GM23248 (cell line): ENCODE results near the gene ARID1B. TPM values are rescaled to one million over a fixed set of nuclear protein-coding genes. Genes with fewer than 3 reads are reported as not detected.
A peak's percentile ranks its signal among the peaks of the same experiment; 100 is the strongest.

Experiments
- DNase-seq: peaks from one replicate; pipeline ENCODE4 v3.0.0-alpha.2; 2015
- H2AFZ ChIP-seq: fragments of 200-600 bp; sonication (generic); 2 replicates; pipeline ENCODE4 v1.6.1; 2016; ENCODE audit warnings: antibody characterized with exemption
- H3F3A ChIP-seq: fragments of 200-600 bp; sonication (generic); 2 replicates; pipeline ENCODE4 v1.6.1; 2016; ENCODE audit warnings: mild to moderate bottlenecking, antibody characterized with exemption, mixed run types; ENCODE audit not compliant: insufficient read depth
- H3K27ac ChIP-seq: fragments of 200-600 bp; sonication (generic); 2 replicates; pipeline ENCODE4 v1.5.1; 2016; ENCODE audit warnings: mild to moderate bottlenecking
- H3K27me3 ChIP-seq: fragments of 200-600 bp; sonication (generic); replicated peaks from 2 replicates; pipeline ENCODE4 v1.6.1; 2016; ENCODE audit warnings: mild to moderate bottlenecking; ENCODE audit not compliant: insufficient read depth
- H3K36me3 ChIP-seq: fragments of 200-600 bp; sonication (generic); 2 replicates; pipeline ENCODE4 v1.6.1; 2016; ENCODE audit warnings: low read depth, mild to moderate bottlenecking
- H3K4me1 ChIP-seq: fragments of 200-600 bp; sonication (generic); 2 replicates; pipeline ENCODE4 v1.6.1; 2016; ENCODE audit warnings: mild to moderate bottlenecking; ENCODE audit not compliant: insufficient read depth
- H3K4me2 ChIP-seq: fragments of 200-600 bp; sonication (generic); one replicate; pipeline ENCODE4 v1.6.1; 2016; ENCODE audit warnings: mild to moderate bottlenecking; ENCODE audit not compliant: unreplicated experiment
- H3K4me3 ChIP-seq: fragments of 200-600 bp; sonication (generic); 2 replicates; pipeline ENCODE4 v1.5.1; 2016; ENCODE audit warnings: mild to moderate bottlenecking
- H3K79me2 ChIP-seq: fragments of 200-600 bp; sonication (generic); 2 replicates; pipeline ENCODE4 v1.6.1; 2016; ENCODE audit warnings: mild to moderate bottlenecking; ENCODE audit not compliant: insufficient read depth
- H3K9ac ChIP-seq: fragments of 200-600 bp; sonication (generic); 2 replicates; pipeline ENCODE4 v1.6.1; 2016; ENCODE audit warnings: mild to moderate bottlenecking
- H3K9me2 ChIP-seq: fragments of 200-600 bp; sonication (generic); 2 replicates; pipeline ENCODE4 v1.6.1; 2016; ENCODE audit warnings: mixed run types, mild to moderate bottlenecking, moderate library complexity; ENCODE audit not compliant: insufficient read depth
- H3K9me3 ChIP-seq: fragments of 200-600 bp; sonication (generic); one replicate; pipeline ENCODE4 v1.6.1; 2017; ENCODE audit warnings: low read depth
- H4K20me1 ChIP-seq: fragments of 200-600 bp; sonication (generic); 2 replicates; pipeline ENCODE4 v1.6.0; 2016; ENCODE audit not compliant: insufficient read depth
- EZH2 ChIP-seq: fragments of 200-600 bp; sonication (generic); IDR thresholded peaks from 2 replicates; pipeline ENCODE4 v1.6.1; 2018; ENCODE audit warnings: antibody characterized with exemption, mild to moderate bottlenecking; ENCODE audit not compliant: insufficient read depth, poor library complexity, severe bottlenecking
- EZH2phosphoT487 ChIP-seq: fragments of 200-600 bp; sonication (generic); IDR thresholded peaks from 2 replicates; pipeline ENCODE4 v1.6.1; 2018; ENCODE audit warnings: antibody characterized with exemption, moderate library complexity, mild to moderate bottlenecking, low read depth; ENCODE audit not compliant: insufficient read depth
- WGBS, 2 experiments: methylation state at CpG; one replicate each; pipeline ENCODE4 v1.1.6; 2015 to 2017; ENCODE audit warnings: low lambda C conversion rate in 2 of 2, low coverage in 1 of 2; ENCODE audit errors: missing lambda C conversion rate in 2 of 2; 5-methylcytosine and 5-hydroxymethylcytosine counted together
- in situ Hi-C: fragments of 300-500 bp; cut with MboI; formaldehyde crosslinking; loops from 2 replicates; pipeline ENCODE4 v1.15.0; 2020
- polyA plus RNA-seq: library from polyadenylated mRNA; unstranded; fragments of >200 nt; fragmentation: Nextera tagmentation; extraction: Ambion mirVana; gene quantifications from 2 replicates; pipeline ENCODE4 v1.2.1, GENCODE V29; 2016
- total RNA-seq: library from RNA; depleted of rRNA; stranded (reverse); fragments of >200 nt; shearing (Covaris generic); gene quantifications from 2 replicates; pipeline ENCODE4 v1.2.3, GENCODE V29; 2014

The ARID1B gene
- total and polyA plus RNA-seq, 2 experiments from 2014 or later = 19.3 to 21.2 TPM

DNA sequence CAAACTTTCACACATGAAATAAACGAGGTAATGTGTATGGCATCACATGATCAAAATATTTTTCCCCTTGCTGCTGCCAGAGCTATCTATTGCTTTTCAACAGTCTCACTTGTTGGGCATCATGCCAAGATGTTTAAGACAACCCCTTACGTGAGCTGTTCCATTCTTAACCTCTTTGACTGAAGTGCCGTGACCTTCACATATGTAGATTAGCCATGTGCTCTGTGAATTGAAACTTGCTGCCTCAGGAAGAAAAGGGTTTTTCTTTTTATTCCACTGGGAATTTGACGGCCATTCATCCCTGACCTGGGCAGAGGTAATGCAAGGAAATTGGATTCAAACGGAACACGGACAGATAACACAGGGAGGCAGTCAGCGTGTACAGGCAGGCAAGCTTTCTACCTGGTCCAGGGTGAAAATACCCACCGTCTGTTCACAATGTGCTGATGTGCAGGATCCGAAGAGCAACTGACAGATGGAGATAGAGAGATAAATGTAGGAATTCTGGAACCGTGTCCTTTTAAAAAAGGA lies 14.2 kb downstream of the ARID1B start:
- peaks cover 9% of the 10 kb centered on the region for H3K4me1 ChIP-seq
- no peaks in the 10 kb centered on the region for H3K9me2 ChIP-seq
- no peak overlapping the region for H3K4me2 ChIP-seq
- no peaks in the 10 kb centered on the region for H3K36me3 ChIP-seq
- 68 to 74% methylated on average over 10 of the region's 10 CpGs for WGBS, 2 experiments
- peak; percentile 31 for DNase-seq
- in situ Hi-C loops = no loop called here
- H3K27me3 ChIP-seq = no peaks in the 10 kb centered on the region
- TF ChIP-seq EZH2phosphoT487 (no peak), EZH2 (no peak)
- no peak overlapping the region for H3K4me3 ChIP-seq
- H3K9me3 ChIP-seq = no peaks in the 10 kb centered on the region
- H3K9ac ChIP-seq = no peak overlapping the region
- H4K20me1 ChIP-seq = peaks cover 20% of the 10 kb centered on the region; the same call in 1 of the 2 replicates
- H2AFZ ChIP-seq = no peak overlapping the region
- H3F3A ChIP-seq = no peaks in the 10 kb centered on the region
- H3K27ac ChIP-seq = no peak overlapping the region
- H3K79me2 ChIP-seq = peaks cover 100% of the 10 kb centered on the region

DNA sequence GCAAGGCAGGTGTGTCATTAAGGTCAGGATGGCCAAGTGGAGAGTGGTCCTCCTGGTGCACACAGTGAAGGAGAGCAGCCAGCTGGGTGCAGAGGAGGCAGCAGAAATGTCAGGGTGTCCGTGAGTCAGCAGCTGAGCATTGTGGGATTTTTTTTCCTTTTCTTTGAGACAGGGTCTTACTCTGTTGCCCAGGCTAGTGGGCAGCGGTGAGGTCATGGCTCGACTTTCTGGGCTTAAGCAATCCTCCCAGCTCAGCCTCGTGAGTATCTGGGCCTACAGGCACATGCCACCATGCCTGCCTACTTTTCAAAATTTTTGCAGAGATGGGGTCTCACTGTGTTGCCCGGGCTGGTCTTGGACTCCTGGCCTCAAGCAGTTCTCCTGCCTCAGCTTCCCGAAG lies 16.0 kb downstream of the ARID1B start:
- WGBS, 2 experiments = 94 to 97% methylated on average over 6 of the region's 6 CpGs

DNA sequence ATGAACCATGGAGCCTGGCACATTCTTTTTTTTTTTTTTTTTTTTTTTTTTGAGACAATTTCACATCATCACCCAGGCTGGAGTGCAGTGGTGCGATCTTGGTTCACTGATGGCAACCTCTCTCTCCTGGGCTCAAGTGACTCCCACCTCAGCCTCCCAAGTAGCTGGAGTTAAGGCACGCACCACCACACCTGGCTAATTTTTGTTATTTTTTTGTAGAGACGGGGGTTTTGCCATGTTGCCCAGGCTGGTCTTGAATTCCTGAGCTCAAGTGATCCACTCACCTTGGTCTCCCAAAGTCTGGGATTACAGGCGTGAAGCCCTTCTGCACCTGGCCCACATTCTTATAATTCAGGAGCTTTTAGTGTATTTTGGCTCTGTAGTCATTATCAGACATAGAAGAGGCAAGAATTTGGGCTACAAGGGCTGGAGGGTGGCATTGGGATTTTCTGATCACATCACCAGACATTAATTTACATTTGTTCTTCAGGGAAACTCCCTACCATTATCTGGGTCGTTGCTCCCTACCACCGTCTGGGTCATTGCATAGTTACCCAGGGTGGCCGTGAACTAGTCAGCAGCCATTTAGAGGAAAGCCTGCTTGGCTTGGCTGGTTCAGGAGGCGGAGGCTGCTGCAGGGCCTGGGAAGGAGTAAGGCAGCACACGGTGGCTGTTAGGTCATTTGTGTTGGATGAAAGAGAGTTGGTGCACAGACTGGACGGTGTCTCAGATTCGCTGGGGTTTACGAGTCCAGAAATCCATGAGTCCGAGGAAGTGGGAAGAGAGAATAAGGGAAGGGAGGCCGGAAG lies 17.6 kb downstream of the ARID1B start:
- no peaks in the 10 kb centered on the region for H3K27me3 ChIP-seq
- peaks cover 10% of the 10 kb centered on the region for H3K4me1 ChIP-seq
- no peak overlapping the region for H3K4me3 ChIP-seq
- no peak overlapping the region for H3K27ac ChIP-seq
- in situ Hi-C loops = no loop called here
- H3K9ac ChIP-seq = no peak overlapping the region
- peaks cover 18% of the 10 kb centered on the region; the same call in 1 of the 2 replicates for H4K20me1 ChIP-seq
- no peaks in the 10 kb centered on the region for H3K9me2 ChIP-seq
- no peak for TF ChIP-seq EZH2
- no peak for TF ChIP-seq EZH2phosphoT487
- no peaks in the 10 kb centered on the region for H3K36me3 ChIP-seq
- H3F3A ChIP-seq = no peaks in the 10 kb centered on the region
- no peaks in the 10 kb centered on the region for H3K9me3 ChIP-seq
- peaks cover 100% of the 10 kb centered on the region for H3K79me2 ChIP-seq
- WGBS, 2 experiments = 77 to 79% methylated on average over 14 of the region's 14 CpGs
- no peak overlapping the region for H2AFZ ChIP-seq
- DNase-seq = no peak
- peak overlapping the region; percentile 81 for H3K4me2 ChIP-seq

More for the DNA sequence above, 16.0 kb downstream of the ARID1B start:
- H3K79me2 ChIP-seq = peaks cover 100% of the 10 kb centered on the region
- H3K4me1 ChIP-seq = peaks cover 10% of the 10 kb centered on the region
- H3K27ac ChIP-seq = no peak overlapping the region
- no peaks in the 10 kb centered on the region for H3K27me3 ChIP-seq
- H3K4me3 ChIP-seq = no peak overlapping the region
- TF ChIP-seq EZH2 = no peak
- no peak for TF ChIP-seq EZH2phosphoT487
- H2AFZ ChIP-seq = no peak overlapping the region
- H3K36me3 ChIP-seq = no peaks in the 10 kb centered on the region
- DNase-seq = no peak
- no peaks in the 10 kb centered on the region for H3K9me3 ChIP-seq
- no peak overlapping the region for H3K4me2 ChIP-seq
- no peak overlapping the region for H3K9ac ChIP-seq
- H3F3A ChIP-seq = no peaks in the 10 kb centered on the region
- H4K20me1 ChIP-seq = peaks cover 23% of the 10 kb centered on the region; the same call in 1 of the 2 replicates
- in situ Hi-C loops = no loop called here
- H3K9me2 ChIP-seq = no peaks in the 10 kb centered on the region

DNA sequence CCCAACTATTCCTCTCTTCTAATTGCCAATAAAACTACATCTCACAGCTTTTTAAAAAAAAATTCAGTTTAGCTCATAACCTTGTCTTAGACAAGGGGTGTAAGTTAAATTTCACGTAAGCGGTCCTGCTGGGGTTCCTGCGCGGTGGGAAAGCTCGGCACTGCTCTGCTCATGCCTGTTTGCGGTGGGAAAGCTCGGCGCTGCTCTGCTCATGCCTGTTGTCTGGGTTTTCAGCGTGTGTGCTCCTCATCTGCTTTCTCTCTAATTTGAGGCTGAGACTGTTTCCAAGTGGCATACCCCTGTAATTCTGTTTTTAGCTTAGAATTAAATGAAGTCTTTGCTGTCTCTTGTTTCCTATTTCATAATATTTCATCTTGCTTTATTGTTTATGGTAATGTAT lies 18.6 kb downstream of the ARID1B start:
- Histone ChIP-seq H3K4me1 (peaks cover 10% of the 10 kb centered on the region), H3K4me2 (peak overlapping the region; percentile 81), H3K9me2 (no peaks in the 10 kb centered on the region), H3K9ac (peak overlapping the region; percentile 66), H3K27ac (peak overlapping the region; percentile 20; the same call in 1 of the 2 replicates), H3K4me3 (peak overlapping the region; percentile 65), H3K36me3 (no peaks in the 10 kb centered on the region), H3K27me3 (no peaks in the 10 kb centered on the region), H3K79me2 (peaks cover 100% of the 10 kb centered on the region), H3F3A (no peaks in the 10 kb centered on the region), H4K20me1 (peaks cover 13% of the 10 kb centered on the region; the same call in 1 of the 2 replicates), H3K9me3 (no peaks in the 10 kb centered on the region), H2AFZ (peak overlapping the region; percentile 38; the same call in 1 of the 2 replicates)
- DNase-seq = peak; percentile 63
- WGBS, 2 experiments = 31 to 44% methylated on average over 9 of the region's 9 CpGs
- in situ Hi-C loops = no loop called here
- TF ChIP-seq EZH2 (no peak), EZH2phosphoT487 (no peak)
